Karpas-422 (cell line): ENCODE data around the gene YLPM1. TPM values are rescaled to one million over a fixed set of nuclear protein-coding genes. Genes with fewer than 3 reads are reported as not detected.

Source experiments
- DNase-seq: peaks from one replicate; pipeline ENCODE4 v3.0.0-alpha.2; 2015
- H2AFZ ChIP-seq: fragments of 200-600 bp; sonication (generic); 2 replicates; pipeline ENCODE4 v1.6.1; 2014; ENCODE audit warnings: antibody characterized with exemption, low read length, mixed read lengths
- H3K27ac ChIP-seq: fragments of 200-600 bp; sonication (generic); 2 replicates; pipeline ENCODE4 v1.5.1; 2014; ENCODE audit warnings: mild to moderate bottlenecking, low read length, moderate library complexity
- H3K27me3 ChIP-seq: fragments of 200-600 bp; sonication (generic); 2 replicates; pipeline ENCODE4 v1.6.1; 2014; ENCODE audit warnings: low read length, mixed read lengths
- H3K36me3 ChIP-seq: fragments of 200-600 bp; sonication (generic); 2 replicates; pipeline ENCODE4 v1.6.1; 2014; ENCODE audit warnings: low read length, mixed read lengths; ENCODE audit not compliant: insufficient read depth
- H3K4me1 ChIP-seq: fragments of 200-600 bp; sonication (generic); 2 replicates; pipeline ENCODE4 v1.6.1; 2014; ENCODE audit warnings: mild to moderate bottlenecking, low read length, mixed read lengths
- H3K4me2 ChIP-seq: fragments of 200-600 bp; sonication (generic); 2 replicates; pipeline ENCODE4 v1.6.1; 2014; ENCODE audit warnings: low read length, low read depth, mild to moderate bottlenecking; ENCODE audit not compliant: poor library complexity, severe bottlenecking
- H3K4me3 ChIP-seq: fragments of 200-600 bp; sonication (generic); 2 replicates; pipeline ENCODE4 v1.5.1; 2014; ENCODE audit warnings: mild to moderate bottlenecking, antibody characterized with exemption, low read length, mixed read lengths
- H3K79me2 ChIP-seq: fragments of 200-600 bp; sonication (generic); 2 replicates; pipeline ENCODE4 v1.6.1; 2014; ENCODE audit warnings: mild to moderate bottlenecking, low read length, mixed read lengths
- H3K9ac ChIP-seq: fragments of 200-600 bp; sonication (generic); 2 replicates; pipeline ENCODE4 v1.6.0; 2014; ENCODE audit warnings: low read length
- H3K9me2 ChIP-seq: fragments of 200-600 bp; sonication (generic), shearing (Covaris generic); replicated peaks from 2 replicates; pipeline ENCODE4 v1.6.0; 2014; ENCODE audit warnings: mild to moderate bottlenecking, low read length, moderate library complexity; ENCODE audit not compliant: insufficient read depth
- H3K9me3 ChIP-seq: fragments of 300-700, 200-600 bp; sonication (generic); 2 replicates; pipeline ENCODE4 v1.6.1; 2014; ENCODE audit warnings: low read length, mixed read lengths
- H4K20me1 ChIP-seq: fragments of 200-600 bp; sonication (generic); 2 replicates; pipeline ENCODE4 v1.6.1; 2014; ENCODE audit warnings: mild to moderate bottlenecking, antibody characterized with exemption, low read length, low read depth; ENCODE audit not compliant: insufficient read depth
- total RNA-seq: library from RNA; depleted of rRNA; stranded (reverse); fragments of >200 nt; shearing (Covaris generic); gene quantifications from 2 replicates; pipeline ENCODE4 v1.2.3, GENCODE V29; 2014; ENCODE audit warnings: low replicate concordance

The YLPM1 gene
- total RNA-seq, 1 experiment from 2014 or later, result 159 TPM

DNA sequence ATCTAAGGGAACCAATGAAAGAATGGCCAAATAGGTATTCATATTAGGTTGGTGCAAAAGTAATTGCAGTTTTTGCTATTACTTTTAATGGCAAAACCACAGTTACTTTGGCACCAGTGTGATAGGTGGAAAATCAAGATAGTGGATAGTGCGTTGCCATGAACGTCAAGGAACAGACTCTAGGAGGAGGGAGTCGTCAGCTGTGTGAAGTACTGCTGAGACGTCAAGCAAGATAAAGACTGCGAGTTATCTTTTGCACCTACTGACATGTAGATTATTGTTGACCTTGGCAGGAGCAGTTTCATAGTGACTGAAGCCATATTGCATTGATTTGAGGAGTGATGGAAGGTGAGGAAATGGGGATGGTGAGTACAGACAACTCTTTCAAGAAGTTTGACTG lies 8.3 kb downstream of the YLPM1 start:
- Histone ChIP-seq H3K27me3 (no peaks in the 10 kb centered on the region), H3K36me3 (peaks cover 49% of the 10 kb centered on the region; the same call in 1 of the 2 replicates), H3K9ac (no peak overlapping the region), H3K27ac (no peak overlapping the region), H3K4me2 (no peak overlapping the region), H3K4me1 (peaks cover 19% of the 10 kb centered on the region), H4K20me1 (peaks cover 30% of the 10 kb centered on the region), H3K9me3 (no peaks in the 10 kb centered on the region), H2AFZ (no peak overlapping the region), H3K79me2 (peaks cover 95% of the 10 kb centered on the region), H3K4me3 (no peak overlapping the region), H3K9me2 (no peaks in the 10 kb centered on the region)
- no peak for DNase-seq

DNA sequence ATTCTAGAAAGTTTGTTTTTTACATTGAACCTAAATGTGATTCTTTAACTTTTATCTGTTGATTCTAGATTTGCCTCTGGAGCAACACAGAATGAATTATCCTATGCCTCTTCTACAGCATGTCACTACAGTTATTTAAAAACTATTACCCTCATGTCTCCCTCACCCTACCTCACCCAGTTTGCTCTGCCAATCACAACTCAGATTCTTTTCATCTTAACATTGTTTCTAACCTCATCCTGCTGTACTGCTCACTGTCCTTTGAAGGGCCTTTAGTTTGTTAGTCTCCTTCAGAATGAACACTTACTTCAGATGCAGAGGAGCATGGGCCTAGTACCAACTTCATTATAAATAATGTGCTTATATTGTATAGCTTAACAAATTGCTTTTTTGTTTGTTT lies 21.5 kb downstream of the YLPM1 start:
- H3K4me2 ChIP-seq, result no peak overlapping the region
- H3K4me3 ChIP-seq, result no peak overlapping the region
- H2AFZ ChIP-seq, result no peak overlapping the region
- H3K36me3 ChIP-seq, result peaks cover 81% of the 10 kb centered on the region
- H3K9me2 ChIP-seq, result no peaks in the 10 kb centered on the region
- no peak overlapping the region for H3K9ac ChIP-seq
- no peak for DNase-seq
- H3K27ac ChIP-seq, result no peak overlapping the region
- H4K20me1 ChIP-seq, result no peaks in the 10 kb centered on the region
- no peaks in the 10 kb centered on the region for H3K9me3 ChIP-seq
- H3K79me2 ChIP-seq, result peaks cover 91% of the 10 kb centered on the region
- H3K27me3 ChIP-seq, result no peaks in the 10 kb centered on the region
- H3K4me1 ChIP-seq, result no peaks in the 10 kb centered on the region

DNA sequence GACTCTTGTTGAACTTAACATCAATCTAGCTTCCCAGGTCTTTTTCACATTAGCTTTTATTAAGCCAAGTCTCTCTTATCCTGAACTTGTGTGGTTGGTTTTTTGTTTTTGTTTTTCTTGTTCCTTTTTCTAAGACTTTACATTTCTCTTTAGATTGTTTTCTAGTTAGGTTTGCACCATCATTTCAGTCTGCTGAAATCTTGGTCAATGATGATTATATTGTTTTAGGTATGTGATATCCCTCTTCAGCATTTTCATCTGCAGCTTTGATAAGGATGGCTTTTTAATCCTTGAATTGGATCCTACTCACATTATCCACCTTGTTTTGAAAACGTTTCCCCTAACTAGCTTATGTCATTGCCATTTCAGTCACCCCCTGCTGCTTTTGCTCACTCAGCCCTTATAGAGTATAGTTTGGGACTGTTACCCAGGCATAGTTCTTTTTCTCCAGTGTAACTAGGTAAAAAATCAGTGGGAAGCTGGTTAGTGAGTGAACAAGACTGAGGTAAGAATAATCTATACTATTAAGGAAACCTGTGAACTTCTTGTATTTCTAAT lies 22.0 kb downstream of the YLPM1 start:
- no peak overlapping the region for H3K4me3 ChIP-seq
- no peaks in the 10 kb centered on the region for H3K9me3 ChIP-seq
- H3K9ac ChIP-seq, result no peak overlapping the region
- no peak overlapping the region for H3K4me2 ChIP-seq
- H2AFZ ChIP-seq, result no peak overlapping the region
- H3K27ac ChIP-seq, result no peak overlapping the region
- peaks cover 93% of the 10 kb centered on the region for H3K79me2 ChIP-seq
- H3K4me1 ChIP-seq, result no peaks in the 10 kb centered on the region
- H3K27me3 ChIP-seq, result no peaks in the 10 kb centered on the region
- H4K20me1 ChIP-seq, result no peaks in the 10 kb centered on the region
- H3K36me3 ChIP-seq, result peaks cover 83% of the 10 kb centered on the region
- no peak for DNase-seq
- no peaks in the 10 kb centered on the region for H3K9me2 ChIP-seq

DNA sequence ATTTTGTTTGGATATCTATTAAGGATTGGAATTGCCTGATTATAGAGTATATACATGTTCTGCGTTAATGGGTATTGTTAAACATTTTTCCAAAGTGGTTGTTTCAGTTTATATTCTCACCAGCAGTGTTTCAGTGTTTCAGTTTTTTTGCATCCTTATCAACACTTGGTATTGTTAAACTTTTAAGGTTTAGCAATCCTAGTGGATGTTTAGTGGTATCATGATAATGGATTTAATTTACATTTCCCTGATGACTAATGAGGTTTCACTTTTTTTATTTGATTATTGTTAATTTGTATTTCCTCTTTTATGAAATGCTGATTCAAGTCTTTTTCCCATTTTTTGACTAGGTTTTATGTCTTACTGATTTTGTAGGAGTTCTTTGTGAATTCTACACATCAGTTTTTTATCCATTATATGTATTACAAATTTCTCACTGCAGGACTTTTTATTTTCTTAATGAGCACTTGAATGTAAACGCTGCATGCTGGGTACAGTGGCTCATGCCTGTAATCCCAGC lies 23.7 kb downstream of the YLPM1 start:
- Histone ChIP-seq H3K79me2 (peaks cover 97% of the 10 kb centered on the region), H3K36me3 (peaks cover 76% of the 10 kb centered on the region), H3K9me2 (no peaks in the 10 kb centered on the region), H3K9ac (no peak overlapping the region), H3K4me2 (no peak overlapping the region), H3K27ac (no peak overlapping the region), H3K27me3 (no peaks in the 10 kb centered on the region), H2AFZ (no peak overlapping the region), H3K4me1 (peaks cover under 1% of the 10 kb centered on the region; the same call in 1 of the 2 replicates), H3K9me3 (no peaks in the 10 kb centered on the region), H4K20me1 (no peaks in the 10 kb centered on the region), H3K4me3 (no peak overlapping the region)
- no peak for DNase-seq

DNA sequence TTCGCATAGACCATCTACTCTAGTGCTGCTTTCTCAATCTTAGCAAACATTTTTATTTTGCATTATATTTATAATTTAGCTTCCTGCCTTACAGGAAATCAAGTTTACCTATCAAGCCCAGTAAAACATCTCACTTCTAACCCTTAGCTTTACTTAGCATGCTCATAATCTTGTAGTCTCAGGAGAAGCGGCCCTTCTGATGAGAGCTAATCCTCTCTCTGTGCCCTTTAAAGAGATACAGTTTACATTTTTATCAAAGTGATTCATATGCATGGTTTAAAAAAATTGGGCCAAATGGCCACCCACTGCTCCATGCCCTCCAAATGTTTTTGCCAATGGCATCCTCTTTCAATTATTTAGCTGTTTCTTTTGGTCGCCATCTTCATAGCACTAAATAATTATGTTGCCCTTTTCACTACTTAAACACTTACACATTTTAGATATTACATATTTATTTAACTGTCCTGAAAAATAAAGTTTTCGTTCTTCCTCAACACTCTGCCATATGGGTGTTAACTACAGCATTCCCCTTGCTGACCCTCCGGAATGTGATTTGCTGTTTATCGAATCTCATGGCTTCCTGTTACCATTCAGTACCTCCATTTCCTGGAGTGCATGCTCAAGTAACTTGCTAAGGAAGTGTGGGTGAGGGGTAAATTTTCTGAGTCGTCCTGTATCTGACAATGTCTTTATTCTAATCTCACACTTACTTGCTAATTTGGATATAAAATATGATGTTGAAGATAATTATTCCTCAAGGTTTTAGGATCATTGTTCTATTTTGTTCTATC lies 29.3 kb downstream of the YLPM1 start:
- Histone ChIP-seq H3K27ac (no peak overlapping the region), H3K4me3 (no peak overlapping the region)

DNA sequence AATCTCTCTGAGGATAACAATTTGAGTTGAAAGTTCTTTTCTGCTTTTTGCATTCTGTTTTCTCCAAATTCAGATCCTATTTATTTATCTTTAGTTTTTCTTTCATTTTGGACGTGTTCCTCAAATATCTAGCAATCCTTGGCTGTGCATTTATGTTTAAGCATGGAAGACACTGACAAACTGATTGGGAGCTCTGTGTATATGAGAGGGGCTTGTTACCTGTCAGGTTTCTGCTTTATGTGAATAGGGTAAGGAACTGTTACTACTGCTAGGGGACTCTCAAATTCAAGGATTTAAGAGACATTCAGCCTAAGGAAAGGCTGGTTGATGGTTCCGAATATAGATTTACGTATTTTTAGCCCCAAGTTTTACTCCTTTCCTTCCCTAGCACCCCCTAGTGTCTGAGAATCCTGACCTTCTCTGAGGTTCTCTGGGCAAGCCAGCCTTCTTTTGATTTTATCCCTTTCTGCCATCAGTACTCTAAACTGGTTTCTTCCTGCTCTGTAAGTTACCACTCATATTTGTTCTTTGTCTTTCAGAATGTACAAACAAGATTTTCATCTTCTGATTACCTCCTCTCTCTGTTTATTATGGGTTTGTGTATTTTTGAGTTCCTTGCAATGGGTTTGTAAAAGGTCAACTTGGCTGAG lies 30.5 kb downstream of the YLPM1 start:
- no peak for DNase-seq
- H3K9me3 ChIP-seq, result no peaks in the 10 kb centered on the region
- peaks cover 95% of the 10 kb centered on the region for H3K79me2 ChIP-seq
- peaks cover 18% of the 10 kb centered on the region for H3K4me1 ChIP-seq
- H4K20me1 ChIP-seq, result no peaks in the 10 kb centered on the region
- H2AFZ ChIP-seq, result no peak overlapping the region
- H3K4me3 ChIP-seq, result no peak overlapping the region
- no peak overlapping the region for H3K9ac ChIP-seq
- H3K9me2 ChIP-seq, result no peaks in the 10 kb centered on the region
- peak overlapping the region; percentile 1 for H3K4me2 ChIP-seq
- H3K27me3 ChIP-seq, result no peaks in the 10 kb centered on the region
- H3K27ac ChIP-seq, result no peak overlapping the region
- H3K36me3 ChIP-seq, result peaks cover 42% of the 10 kb centered on the region

More for the DNA sequence above, 29.3 kb downstream of the YLPM1 start:
- Histone ChIP-seq H3K79me2 (peaks cover 94% of the 10 kb centered on the region), H3K4me1 (peaks cover 18% of the 10 kb centered on the region), H2AFZ (no peak overlapping the region), H3K9ac (no peak overlapping the region), H4K20me1 (no peaks in the 10 kb centered on the region), H3K36me3 (peaks cover 45% of the 10 kb centered on the region), H3K9me2 (no peaks in the 10 kb centered on the region), H3K9me3 (no peaks in the 10 kb centered on the region), H3K4me2 (peak overlapping the region; percentile 1), H3K27me3 (no peaks in the 10 kb centered on the region)
- DNase-seq, result no peak

DNA sequence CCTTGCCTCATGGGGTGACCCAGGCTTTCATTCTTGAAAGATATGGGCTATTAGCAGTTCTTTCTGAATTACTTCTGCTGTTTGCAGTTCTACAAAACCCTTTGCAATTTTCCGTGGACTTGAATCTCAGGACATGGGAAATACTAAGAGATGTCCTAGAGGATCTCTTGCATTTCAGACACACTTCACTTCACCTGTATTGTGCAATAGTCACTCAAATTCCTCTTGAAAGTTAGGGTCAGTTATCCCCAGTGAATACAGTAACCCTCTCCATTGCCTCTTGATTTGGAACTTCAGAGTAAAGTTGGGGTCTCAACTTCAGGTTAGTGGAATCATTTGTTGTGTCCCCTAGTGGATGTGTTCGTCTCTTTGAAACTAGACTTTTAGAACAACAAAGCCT lies 31.8 kb downstream of the YLPM1 start:
- no peak overlapping the region for H3K4me2 ChIP-seq
- peaks cover 46% of the 10 kb centered on the region for H3K36me3 ChIP-seq

DNA sequence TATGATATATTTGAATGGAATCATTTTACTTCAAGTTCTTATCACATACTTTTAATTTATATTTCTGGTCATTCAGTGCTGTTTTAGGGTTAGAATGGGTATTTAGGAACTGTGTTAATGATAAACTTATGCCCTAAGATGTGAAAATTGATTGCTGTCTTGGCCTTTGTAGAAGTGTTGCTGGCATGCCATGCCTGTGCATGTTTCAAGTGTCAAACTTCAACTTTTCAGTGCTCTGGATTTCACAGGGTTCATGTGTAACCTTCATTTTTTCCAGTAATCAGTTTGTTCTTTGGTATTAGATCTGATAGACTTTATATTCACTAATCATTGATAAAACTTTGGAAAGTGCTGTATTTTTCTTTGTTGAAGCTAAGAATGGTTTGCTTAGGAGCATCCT lies 36.6 kb downstream of the YLPM1 start:
- Histone ChIP-seq H4K20me1 (no peaks in the 10 kb centered on the region), H3K4me2 (no peak overlapping the region), H3K9me3 (no peaks in the 10 kb centered on the region), H3K27ac (no peak overlapping the region), H3K79me2 (peaks cover 68% of the 10 kb centered on the region), H2AFZ (no peak overlapping the region), H3K4me3 (no peak overlapping the region), H3K36me3 (peaks cover 57% of the 10 kb centered on the region; the same call in 1 of the 2 replicates), H3K4me1 (no peaks in the 10 kb centered on the region), H3K9ac (no peak overlapping the region), H3K9me2 (no peaks in the 10 kb centered on the region), H3K27me3 (no peaks in the 10 kb centered on the region)
- no peak for DNase-seq

More for the DNA sequence above, 31.8 kb downstream of the YLPM1 start:
- no peaks in the 10 kb centered on the region for H3K9me3 ChIP-seq
- no peak for DNase-seq
- peaks cover 18% of the 10 kb centered on the region for H3K4me1 ChIP-seq
- peaks cover 97% of the 10 kb centered on the region for H3K79me2 ChIP-seq
- no peak overlapping the region for H3K4me3 ChIP-seq
- no peaks in the 10 kb centered on the region for H3K9me2 ChIP-seq
- no peak overlapping the region for H3K27ac ChIP-seq
- H2AFZ ChIP-seq, result no peak overlapping the region
- no peaks in the 10 kb centered on the region for H4K20me1 ChIP-seq
- H3K9ac ChIP-seq, result no peak overlapping the region
- no peaks in the 10 kb centered on the region for H3K27me3 ChIP-seq
